LNCAP (cell line): ENCODE data around the gene TMEM117.

ENCODE experiments used
- TF ChIP-seq, protein P1 (sequence below): fragments of 450-650 bp; IDR thresholded peaks from 2 replicates; pipeline ENCODE4 v1.5.1; 2017; ENCODE audit warnings: mild to moderate bottlenecking

Gene TMEM117

GRCh38 chr12:44059476-44059875, 223.6 kb downstream of the TMEM117 start:
- TF ChIP-seq, protein P1, sequence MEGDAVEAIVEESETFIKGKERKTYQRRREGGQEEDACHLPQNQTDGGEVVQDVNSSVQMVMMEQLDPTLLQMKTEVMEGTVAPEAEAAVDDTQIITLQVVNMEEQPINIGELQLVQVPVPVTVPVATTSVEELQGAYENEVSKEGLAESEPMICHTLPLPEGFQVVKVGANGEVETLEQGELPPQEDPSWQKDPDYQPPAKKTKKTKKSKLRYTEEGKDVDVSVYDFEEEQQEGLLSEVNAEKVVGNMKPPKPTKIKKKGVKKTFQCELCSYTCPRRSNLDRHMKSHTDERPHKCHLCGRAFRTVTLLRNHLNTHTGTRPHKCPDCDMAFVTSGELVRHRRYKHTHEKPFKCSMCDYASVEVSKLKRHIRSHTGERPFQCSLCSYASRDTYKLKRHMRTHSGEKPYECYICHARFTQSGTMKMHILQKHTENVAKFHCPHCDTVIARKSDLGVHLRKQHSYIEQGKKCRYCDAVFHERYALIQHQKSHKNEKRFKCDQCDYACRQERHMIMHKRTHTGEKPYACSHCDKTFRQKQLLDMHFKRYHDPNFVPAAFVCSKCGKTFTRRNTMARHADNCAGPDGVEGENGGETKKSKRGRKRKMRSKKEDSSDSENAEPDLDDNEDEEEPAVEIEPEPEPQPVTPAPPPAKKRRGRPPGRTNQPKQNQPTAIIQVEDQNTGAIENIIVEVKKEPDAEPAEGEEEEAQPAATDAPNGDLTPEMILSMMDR, result no peak

DNA sequence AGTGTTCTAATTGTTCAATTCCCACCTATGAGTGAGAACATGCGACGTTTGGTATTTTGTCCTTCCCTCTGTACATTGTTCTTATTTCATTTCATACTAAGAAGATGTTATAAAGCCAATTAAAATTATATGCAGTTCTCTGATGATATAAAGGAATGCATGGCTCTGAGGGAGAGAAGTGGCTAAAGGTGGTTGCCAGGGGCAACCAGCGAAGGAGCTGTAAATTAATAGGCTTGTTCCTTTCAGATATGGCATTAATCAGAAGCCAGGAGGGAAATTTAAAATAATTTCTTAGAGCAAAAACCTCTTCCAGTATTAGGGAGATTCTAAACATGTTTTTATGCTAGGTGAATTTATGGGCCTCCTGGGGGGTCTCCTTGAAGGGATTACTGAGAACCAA, 227.8 kb downstream of the TMEM117 start:
- TF ChIP-seq, protein P1, result no peak

GRCh38 chr12:44076871-44077270, 241.0 kb downstream of the TMEM117 start:
- TF ChIP-seq, protein P1, result no peak

DNA sequence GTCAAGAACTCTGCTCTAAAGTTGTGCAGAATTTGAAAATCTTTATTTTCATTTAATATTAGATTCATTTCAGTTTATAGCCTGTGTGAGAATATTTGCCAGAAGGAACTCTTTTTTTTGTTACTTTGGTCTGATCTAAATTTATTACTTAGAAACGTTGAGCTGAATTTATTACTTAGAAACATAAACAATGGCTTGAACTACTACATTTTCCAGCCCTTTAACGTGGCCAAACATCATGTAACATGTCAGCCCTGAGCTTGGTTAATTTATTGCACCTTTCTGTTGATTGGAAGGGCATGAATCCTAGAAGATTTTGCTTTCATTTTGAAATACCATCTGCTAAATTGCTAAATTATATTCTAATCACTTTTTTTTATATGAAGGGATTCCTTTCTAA, 241.4 kb downstream of the TMEM117 start:
- TF ChIP-seq, protein P1, result no peak

DNA sequence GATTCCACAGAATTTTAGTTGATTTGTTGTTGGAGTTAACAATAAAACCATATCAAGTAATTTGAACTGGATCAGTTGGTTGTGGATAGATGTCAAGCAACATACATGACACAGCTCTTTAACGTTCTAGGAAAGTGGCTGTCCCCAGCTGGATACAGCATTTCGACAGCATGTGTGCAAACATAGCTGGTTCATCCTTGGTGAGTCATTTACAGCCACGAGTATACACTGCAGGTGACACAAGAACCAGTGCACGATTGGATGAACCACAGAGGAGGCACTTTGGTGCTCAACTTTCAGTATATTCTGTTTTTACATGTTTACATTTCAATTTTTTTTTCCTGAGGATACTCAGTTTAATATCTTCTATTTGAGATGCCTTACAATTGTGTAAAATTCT, 242.4 kb downstream of the TMEM117 start:
- TF ChIP-seq, protein P1, result no peak

DNA sequence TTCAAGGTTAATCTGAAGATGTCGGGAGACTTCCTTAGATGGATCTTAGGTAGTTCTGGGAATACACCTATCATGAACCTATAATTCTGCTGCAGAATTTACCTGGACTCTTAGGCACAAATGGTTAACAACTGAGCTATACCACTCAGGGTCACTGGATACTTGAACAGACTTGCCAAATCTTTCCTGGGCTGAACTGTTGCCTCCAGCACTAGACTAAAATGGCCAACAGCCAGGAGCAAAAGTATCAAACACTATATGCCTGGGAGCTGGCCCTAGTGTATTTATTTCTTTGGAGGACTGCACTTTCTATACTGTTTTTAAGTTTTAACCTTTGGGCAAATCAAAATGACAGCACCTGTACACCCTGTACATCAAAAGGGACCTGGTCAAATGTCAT, 252.8 kb downstream of the TMEM117 start:
- TF ChIP-seq, protein P1, result no peak

DNA sequence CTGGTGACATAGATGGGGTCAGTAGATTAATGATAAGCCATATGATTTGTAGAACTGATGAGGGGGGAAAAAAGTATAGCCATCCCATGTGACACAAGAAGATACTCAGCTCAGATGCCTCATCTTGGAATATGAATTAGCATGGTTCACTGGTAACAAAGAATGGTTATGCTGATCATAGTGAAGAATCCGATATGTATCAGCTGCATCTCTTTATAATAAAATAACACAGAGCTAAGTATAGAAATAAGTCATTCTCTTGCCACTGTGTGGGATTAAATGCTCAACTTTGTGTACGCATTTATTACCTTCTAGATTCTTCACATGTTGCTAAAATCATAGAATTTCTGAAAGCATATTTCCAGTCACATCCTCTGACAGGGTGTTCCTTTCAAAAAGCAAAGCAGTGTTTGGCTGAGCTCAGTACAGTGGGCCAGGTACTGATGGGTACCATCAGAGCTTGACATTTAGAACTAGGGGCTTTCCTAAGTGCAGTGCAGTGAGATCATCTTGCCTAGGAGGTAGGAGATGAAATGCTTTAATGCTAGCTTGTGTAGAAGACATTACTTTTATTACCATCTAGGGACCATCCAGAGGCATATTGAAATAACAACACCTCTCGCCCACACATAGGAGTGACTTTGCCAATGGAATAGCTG, 256.2 kb downstream of the TMEM117 start:
- TF ChIP-seq, protein P1, result no peak

DNA sequence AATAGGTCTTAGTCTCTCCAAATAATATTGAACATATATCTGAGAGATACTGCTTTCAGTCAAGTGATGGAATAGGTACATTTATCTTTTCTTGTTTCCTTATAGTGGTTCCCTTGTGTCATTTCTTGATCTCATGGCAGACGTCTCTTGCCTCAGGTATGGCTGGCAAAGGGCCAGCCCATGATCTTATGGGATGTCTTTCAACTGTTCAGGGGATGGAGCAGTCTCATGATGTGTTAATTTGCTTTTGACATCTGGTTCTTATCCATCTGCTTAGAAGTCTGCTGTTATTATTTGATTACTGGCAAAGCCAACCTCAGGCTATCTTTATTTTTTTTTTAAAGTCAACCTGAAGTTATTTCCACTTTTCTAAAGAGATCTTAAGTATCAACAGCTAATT, 262.9 kb downstream of the TMEM117 start:
- TF ChIP-seq, protein P1, result no peak
